ENCODE data around the gene CORO2B.

The CORO2B gene

GRCh38 chr15:68578980-68579935, at the start of gene CORO2B:
Gene CORO2B (plus strand): TSS chr15:68578993. CDS start chr15:68579263, 270 bp downstream.
- DNase-seq: no peak

GRCh38 chr15:68531387-68532179, 47.2 kb upstream of the CORO2B start:
- DNase-seq: no peak

- DNase-seq: no peak
Measured at GRCh38 chr15:68536331-68537095, 42.3 kb upstream of the CORO2B start.

GRCh38 chr15:68537097-68537496, 41.7 kb upstream of the CORO2B start:
- DNase-seq: no peak

- DNase-seq: no peak
Measured at GRCh38 chr15:68537506-68537905, 41.3 kb upstream of the CORO2B start.

GRCh38 chr15:68538311-68538710, 40.5 kb upstream of the CORO2B start:
- DNase-seq: no peak

- no peak for DNase-seq
Measured at GRCh38 chr15:68541743-68542142, 37.0 kb upstream of the CORO2B start.

- no peak for DNase-seq
Measured at GRCh38 chr15:68542348-68542747, 36.4 kb upstream of the CORO2B start.

GRCh38 chr15:68542771-68543164, 36.0 kb upstream of the CORO2B start:
- DNase-seq: no peak

GRCh38 chr15:68543165-68544008, 35.4 kb upstream of the CORO2B start:
- peak in 1 of 2 experiments; percentile 67 for DNase-seq

- DNase-seq: no peak
Measured at GRCh38 chr15:68546318-68546717, 32.5 kb upstream of the CORO2B start.

GRCh38 chr15:68548364-68548763, 30.4 kb upstream of the CORO2B start:
- no peak for DNase-seq

- DNase-seq: no peak
Measured at GRCh38 chr15:68550004-68550403, 28.8 kb upstream of the CORO2B start.

GRCh38 chr15:68550498-68551295, 28.1 kb upstream of the CORO2B start:
- peak in 1 of 2 experiments; percentile 45 for DNase-seq

GRCh38 chr15:68551296-68551635, 27.5 kb upstream of the CORO2B start:
- no peak for DNase-seq

- DNase-seq: no peak
Measured at GRCh38 chr15:68552344-68552743, 26.4 kb upstream of the CORO2B start.

GRCh38 chr15:68552773-68553172, 26.0 kb upstream of the CORO2B start:
- DNase-seq: no peak

- no peak for DNase-seq
Measured at GRCh38 chr15:68553314-68553993, 25.3 kb upstream of the CORO2B start.

GRCh38 chr15:68553994-68554720, 24.6 kb upstream of the CORO2B start:
- peak; percentile 29 to 69 for DNase-seq

Data from SW 1271 (cell line).